Calu3 (cell line): ENCODE measurements around the gene SMARCA2. TPM values are rescaled to one million over a fixed set of nuclear protein-coding genes. Genes with fewer than 3 reads are reported as not detected.

Source experiments
- BruUV-seq: library from RNA; stranded (reverse); fragments of 400-500 nt; replicated peaks from 2 replicates; lab custom pipeline; 2021; lab: Mats Ljungman, UMichigan
- CTCF ChIA-PET: fragments of 300-600 bp; sonication (Branson Sonifier 250); formaldehyde crosslinking; loops from one replicate; lab custom pipeline; 2022; ENCODE audit warnings: antibody characterized with exemption; lab: Charles Lee
- DNase-seq: peaks from one replicate; pipeline ENCODE4 v3.0.0; 2022
- H3K27ac Mint-ChIP-seq: one replicate; pipeline ENCODE4 v1.8.0; 2022; ENCODE audit warnings: mixed read lengths; ENCODE audit not compliant: unreplicated experiment
- H3K27me3 Mint-ChIP-seq: one replicate; pipeline ENCODE4 v1.8.0; 2022; ENCODE audit warnings: mixed read lengths; ENCODE audit not compliant: unreplicated experiment
- H3K36me3 Mint-ChIP-seq: one replicate; pipeline ENCODE4 v1.8.0; 2022; ENCODE audit warnings: mild to moderate bottlenecking, moderate library complexity, mixed read lengths; ENCODE audit not compliant: insufficient read depth, unreplicated experiment
- H3K4me1 Mint-ChIP-seq: one replicate; pipeline ENCODE4 v1.8.0; 2022; ENCODE audit warnings: mild to moderate bottlenecking, low read depth, mixed read lengths; ENCODE audit not compliant: unreplicated experiment
- H3K4me3 Mint-ChIP-seq: one replicate; pipeline ENCODE4 v1.8.0; 2022; ENCODE audit warnings: mild to moderate bottlenecking, low read depth, moderate library complexity, mixed read lengths; ENCODE audit not compliant: unreplicated experiment
- H3K9me3 Mint-ChIP-seq: one replicate; pipeline ENCODE4 v1.8.0; 2022; ENCODE audit warnings: low read depth, mixed read lengths; ENCODE audit not compliant: unreplicated experiment
- CTCF ChIP-seq: fragments of 200-600 bp; IDR thresholded peaks from one replicate; pipeline ENCODE4 v1.8.0; 2022; ENCODE audit warnings: antibody characterized with exemption; ENCODE audit not compliant: unreplicated experiment
- intact Hi-C: fragments of 100-400 bp; cut with micrococcal nuclease; formaldehyde crosslinking; loops from one replicate; pipeline ENCODE4 v1.10.0; 2022; ENCODE audit not compliant: unreplicated experiment
- total RNA-seq: library from RNA; stranded (reverse); gene quantifications from 2 replicates; pipeline ENCODE4 v1.2.3, GENCODE V29; 2022

SMARCA2 gene
- total RNA-seq, 1 experiment from 2014 or later, result 47.4 TPM

GRCh38 chr9:2017331-2018161 lies 2.4 kb downstream of the SMARCA2 start:
- DNase-seq, result peak; percentile 30
- H3K9me3 Mint-ChIP-seq, result no peaks in the 10 kb centered on the region
- TF ChIP-seq CTCF, result no peak
- intact Hi-C loops, result no loop called here
- peak overlapping the region; percentile 99 for H3K4me3 Mint-ChIP-seq
- peak overlapping the region; percentile 52 for H3K27ac Mint-ChIP-seq
- no peaks in the 10 kb centered on the region for H3K27me3 Mint-ChIP-seq
- BruUV-seq, result no TSS peak
- H3K4me1 Mint-ChIP-seq, result no peaks in the 10 kb centered on the region
- H3K36me3 Mint-ChIP-seq, result peaks cover 43% of the 10 kb centered on the region
- CTCF ChIA-PET, result no interaction called here

- Mint-ChIP-seq H3K4me1 (no peaks in the 10 kb centered on the region), H3K27ac (peak overlapping the region; percentile 52), H3K4me3 (peak overlapping the region; percentile 99), H3K27me3 (no peaks in the 10 kb centered on the region), H3K9me3 (no peaks in the 10 kb centered on the region), H3K36me3 (peaks cover 43% of the 10 kb centered on the region)
- DNase-seq, result no peak
- no TSS peak for BruUV-seq
- intact Hi-C loops, result no loop called here
- TF ChIP-seq CTCF, result no peak
- CTCF ChIA-PET, result no interaction called here
These were observed 3.1 kb downstream of the SMARCA2 start for GRCh38 chr9:2018162-2018643.

- no peak for DNase-seq
- TF ChIP-seq CTCF, result no peak
- CTCF ChIA-PET, result no interaction called here
- peaks cover 43% of the 10 kb centered on the region for H3K36me3 Mint-ChIP-seq
- H3K27me3 Mint-ChIP-seq, result no peaks in the 10 kb centered on the region
- no peaks in the 10 kb centered on the region for H3K9me3 Mint-ChIP-seq
- peak overlapping the region; percentile 99 for H3K4me3 Mint-ChIP-seq
- intact Hi-C loops, result no loop called here
- no peaks in the 10 kb centered on the region for H3K4me1 Mint-ChIP-seq
- no peak overlapping the region for H3K27ac Mint-ChIP-seq
- BruUV-seq, result no TSS peak
These were observed 3.8 kb downstream of the SMARCA2 start for GRCh38 chr9:2018764-2019558.

GRCh38 chr9:2019723-2020122 lies 4.6 kb downstream of the SMARCA2 start:
- DNase-seq, result no peak
- TSS peak; percentile 17 for BruUV-seq
- Mint-ChIP-seq H3K9me3 (no peaks in the 10 kb centered on the region), H3K36me3 (peaks cover 39% of the 10 kb centered on the region), H3K27me3 (no peaks in the 10 kb centered on the region), H3K4me1 (no peaks in the 10 kb centered on the region), H3K27ac (no peak overlapping the region), H3K4me3 (no peak overlapping the region)
- CTCF ChIA-PET, result no interaction called here
- TF ChIP-seq CTCF, result no peak
- intact Hi-C loops, result no loop called here
